Ishikawa (cell line): ENCODE measurements around the gene PCDH9.

ENCODE experiments used
- CEBPB ChIP-seq: IDR thresholded peaks from 2 replicates; pipeline ENCODE4 v1.6.1; 2012
- CREB1 ChIP-seq: IDR thresholded peaks from 2 replicates; pipeline ENCODE4 v1.6.1; 2012; ENCODE audit warnings: low read depth
- EP300 ChIP-seq: IDR thresholded peaks from 2 replicates; pipeline ENCODE4 v1.6.1; 2012; ENCODE audit warnings: borderline replicate concordance
- FOXM1 ChIP-seq: IDR thresholded peaks from 2 replicates; pipeline ENCODE4 v1.6.1; 2012; ENCODE audit warnings: low read depth, borderline replicate concordance
- MAX ChIP-seq: IDR thresholded peaks from 2 replicates; pipeline ENCODE4 v1.6.1; 2012
- NFIC ChIP-seq: IDR thresholded peaks from 2 replicates; pipeline ENCODE4 v1.6.1; 2012
- RAD21 ChIP-seq: IDR thresholded peaks from 2 replicates; pipeline ENCODE4 v1.6.1; 2012; ENCODE audit warnings: low read depth
- REST ChIP-seq: IDR thresholded peaks from 2 replicates; pipeline ENCODE4 v1.6.1; 2012; ENCODE audit warnings: low read depth, mild to moderate bottlenecking
- TAF1 ChIP-seq: IDR thresholded peaks from 2 replicates; pipeline ENCODE4 v1.6.1; 2012; ENCODE audit warnings: low read depth, mild to moderate bottlenecking
- TCF12 ChIP-seq: IDR thresholded peaks from 2 replicates; pipeline ENCODE4 v1.6.1; 2012; ENCODE audit warnings: low read depth
- TEAD4 ChIP-seq: IDR thresholded peaks from 2 replicates; pipeline ENCODE4 v1.6.1; 2012
- YY1 ChIP-seq: IDR thresholded peaks from 2 replicates; pipeline ENCODE4 v1.6.1; 2012; ENCODE audit warnings: low read depth
- ZBTB7A ChIP-seq: IDR thresholded peaks from 2 replicates; pipeline ENCODE4 v1.6.1; 2012; ENCODE audit warnings: low read depth

- TF ChIP-seq MAX (no peak), ZBTB7A (no peak), CREB1 (no peak), REST (no peak), EP300 (no peak), NFIC (no peak), YY1 (no peak), RAD21 (no peak), TAF1 (no peak), FOXM1 (no peak), TEAD4 (no peak), CEBPB (no peak), TCF12 (no peak)
Measured at GRCh38 chr13:66665991-66666390, 564.1 kb downstream of the PCDH9 start.
